GM18508 (cell line): ENCODE data around the gene ADGRG7.
"Not testable (repeated sequence)": the region's sequence is repeated elsewhere in the genome, so short reads cannot be mapped to it uniquely, and the experiment has no call there.

ENCODE experiments used
- ATAC-seq: cut with Tn5 transposase; IDR thresholded peaks from one replicate; pipeline ENCODE4 v1.9.1; 2021; ENCODE audit warnings: moderate number of reproducible peaks; ENCODE audit not compliant: insufficient read depth, unreplicated experiment

The ADGRG7 gene

GRCh38 chr3:100641471-100642032 is 32.2 kb downstream of the ADGRG7 start:
- ATAC-seq, result peak; percentile 86

DNA sequence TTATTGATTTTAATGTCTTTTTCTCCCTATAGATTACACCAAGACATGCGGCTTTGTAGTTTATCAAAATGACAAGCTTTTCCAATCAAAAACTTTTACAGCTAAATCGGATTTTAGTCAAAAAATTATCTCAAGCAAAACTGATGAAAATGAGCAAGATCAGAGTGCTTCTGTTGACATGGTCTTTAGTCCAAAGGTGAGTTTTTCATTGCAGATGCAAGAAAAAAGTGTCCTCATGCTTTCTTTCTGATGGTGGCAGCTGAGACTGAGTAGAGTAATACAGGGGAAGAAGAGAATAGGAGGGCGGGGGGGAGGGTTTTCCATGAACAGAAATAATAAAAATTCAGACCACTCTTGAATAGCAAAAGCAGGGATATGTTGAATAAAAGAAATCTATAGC is 36.5 kb downstream of the ADGRG7 start:
- ATAC-seq, result no peak

GRCh38 chr3:100647171-100647570 is 37.8 kb downstream of the ADGRG7 start:
- ATAC-seq, result no peak

GRCh38 chr3:100647657-100648056 is 38.3 kb downstream of the ADGRG7 start:
- ATAC-seq, result no peak

- peak; percentile 95 for ATAC-seq
Observed at GRCh38 chr3:100650651-100651619, 41.5 kb downstream of the ADGRG7 start.

GRCh38 chr3:100653604-100654294 is 44.3 kb downstream of the ADGRG7 start:
- no peak for ATAC-seq

DNA sequence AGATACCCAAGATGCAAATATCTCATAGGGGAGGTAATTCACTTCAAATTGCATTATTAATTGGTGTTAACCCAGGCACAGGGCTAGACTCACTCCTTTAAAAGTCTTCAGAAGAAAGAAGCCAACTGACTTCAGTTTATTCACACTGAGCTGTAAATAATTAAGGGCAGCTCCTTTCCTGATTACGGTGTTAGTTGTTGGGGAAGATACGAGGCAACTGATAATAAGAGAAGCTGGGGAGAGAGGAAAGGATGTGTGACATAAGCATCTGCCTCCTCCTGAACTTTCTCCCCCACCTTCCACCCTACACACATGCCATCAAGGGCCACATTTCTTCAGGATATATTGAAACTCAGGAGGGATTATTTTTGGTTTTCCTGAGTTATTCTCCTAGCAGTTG is 47.5 kb downstream of the ADGRG7 start:
- no peak for ATAC-seq

GRCh38 chr3:100661294-100661693 is 51.9 kb downstream of the ADGRG7 start:
- ATAC-seq, result not testable (repeated sequence)

GRCh38 chr3:100662113-100662823 is 52.9 kb downstream of the ADGRG7 start:
- ATAC-seq, result no peak

DNA sequence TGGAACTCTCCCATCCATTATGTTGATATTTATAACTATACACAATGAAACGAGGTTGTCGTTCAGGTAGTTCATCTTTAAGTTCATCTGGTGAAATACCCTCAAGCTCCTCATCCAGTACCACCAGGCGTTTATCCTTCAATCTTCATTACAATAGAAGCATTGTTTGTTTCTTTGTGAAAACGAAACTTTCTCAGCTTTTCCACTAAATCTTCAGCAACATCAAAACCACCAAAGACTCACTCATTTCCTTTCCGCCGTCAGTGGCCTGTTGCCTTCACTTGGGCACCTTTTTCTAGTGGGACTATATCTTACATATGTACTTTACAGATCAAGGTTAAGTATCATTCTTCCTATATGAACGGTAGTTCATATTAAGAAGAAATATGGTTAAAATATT is 55.8 kb downstream of the ADGRG7 start:
- ATAC-seq, result no peak

GRCh38 chr3:100666699-100667098 is 57.3 kb downstream of the ADGRG7 start:
- not testable (repeated sequence) for ATAC-seq

DNA sequence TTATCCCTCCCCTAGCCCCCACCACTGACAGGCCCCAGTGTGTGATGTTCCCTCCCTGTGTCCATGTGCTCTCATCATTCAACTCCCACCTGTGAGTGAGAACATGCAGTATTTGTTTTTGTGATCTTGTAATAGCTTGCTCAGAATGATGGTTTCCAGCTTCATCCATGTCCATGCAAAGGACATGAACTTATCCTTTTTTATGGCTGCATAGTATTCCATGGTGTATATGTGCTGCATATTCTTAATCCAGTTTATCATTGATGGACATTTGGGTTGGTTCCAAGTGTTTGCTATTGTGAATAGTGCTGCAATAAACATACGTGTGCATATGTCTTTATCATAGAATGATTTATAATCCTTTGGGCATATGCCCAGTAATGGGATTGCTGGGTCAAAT is 57.9 kb downstream of the ADGRG7 start:
- not testable (repeated sequence) for ATAC-seq

- not testable (repeated sequence) for ATAC-seq
Observed at GRCh38 chr3:100670995-100671394, 61.6 kb downstream of the ADGRG7 start.

DNA sequence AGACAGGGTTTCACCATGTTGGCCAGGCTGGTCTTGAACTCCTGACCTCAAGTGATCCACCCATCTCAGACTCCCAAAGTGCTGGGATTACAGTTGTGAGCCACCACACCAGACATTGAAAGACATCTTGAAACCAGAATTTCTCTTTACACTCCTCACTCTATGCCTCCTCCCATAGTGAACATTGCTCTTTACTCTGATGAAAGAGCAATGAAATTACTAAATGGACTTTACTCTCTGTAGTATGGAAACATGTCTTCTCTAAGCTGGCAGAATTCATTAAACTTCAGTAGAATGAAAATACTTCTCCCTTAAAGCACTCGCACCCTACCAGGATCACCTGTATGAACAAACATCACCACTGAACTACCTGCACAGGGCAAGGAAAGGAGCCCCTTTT is 72.1 kb downstream of the ADGRG7 start:
- no peak for ATAC-seq

- no peak for ATAC-seq
Observed at GRCh38 chr3:100682056-100682853, 72.9 kb downstream of the ADGRG7 start.

- no peak for ATAC-seq
Observed at GRCh38 chr3:100682854-100683760, 73.7 kb downstream of the ADGRG7 start.

GRCh38 chr3:100693225-100693624 is 83.8 kb downstream of the ADGRG7 start:
- ATAC-seq, result no peak

DNA sequence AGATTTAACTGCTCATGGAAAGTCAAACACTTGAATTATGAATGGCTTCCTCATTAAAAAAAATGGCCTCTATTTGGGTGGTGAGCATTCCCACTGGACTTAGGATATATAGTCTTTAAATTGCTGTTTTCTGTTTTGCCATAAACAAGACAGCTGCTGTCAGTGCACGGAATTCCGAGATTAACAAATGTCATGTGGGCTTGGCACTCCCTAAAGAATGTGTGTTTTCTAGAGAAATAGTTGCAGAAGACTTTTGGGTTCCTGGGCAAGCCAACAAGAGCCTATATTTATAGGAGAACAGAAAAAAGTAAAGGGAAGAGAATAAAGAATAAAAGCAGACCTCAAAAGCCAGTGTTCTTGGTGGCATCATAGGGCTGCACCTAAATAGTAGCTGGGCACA is 86.3 kb downstream of the ADGRG7 start:
- no peak for ATAC-seq

- no peak for ATAC-seq
Observed at GRCh38 chr3:100696161-100696560, 86.8 kb downstream of the ADGRG7 start.
